ENCODE data around the gene TRMT61A. TPM values are rescaled to one million over a fixed set of nuclear protein-coding genes. Genes with fewer than 3 reads are reported as not detected.

TRMT61A gene
- total and polyA plus RNA-seq, 2 donors (not counting 3 experiments of a cell fraction or from before 2014, with no cell fraction given), result 6.8 to 10.6 TPM

GRCh38 chr14:103581954-103582703 lies 53.1 kb downstream of the TRMT61A start:
- H3K27ac ChIP-seq (ENCODE audit: insufficient read depth, low read depth, low read length), result no peak overlapping the region
- peaks cover 3% of the 10 kb centered on the region for H3K4me1 ChIP-seq (ENCODE audit: control insufficient read depth, extremely low read depth, insufficient read depth, low read length)
- ChIA-PET POLR2A (no interaction called here), CTCF (interaction anchor here (1.5 kb wide), 1 partner anchor 63 kb away, joined by 3 read pairs; no protein-coding TSS in a partner anchor)
- no peaks in the 10 kb centered on the region for H3K9me1 ChIP-seq (replicated peaks; ENCODE audit: control insufficient read depth, extremely low read depth, insufficient read depth, low read length)
- H3K9me3 ChIP-seq (replicated peaks; ENCODE audit: control insufficient read depth, insufficient read depth, low read length), result no peaks in the 10 kb centered on the region
- no peak overlapping the region for H2AFZ ChIP-seq (ENCODE audit: low read depth, low read length)
- peaks cover 12 to 14% of the 10 kb centered on the region in 2 experiments for H3K36me3 ChIP-seq (ENCODE audit: control insufficient read depth in 2 of 2, extremely low read depth in 1 of 2, insufficient read depth in 2 of 2, low read length in 2 of 2)
- peaks cover 16% of the 10 kb centered on the region for H3K79me2 ChIP-seq (ENCODE audit: control insufficient read depth, insufficient read depth, low read length)
- no peaks in the 10 kb centered on the region for H4K20me1 ChIP-seq (replicated peaks; ENCODE audit: control insufficient read depth, extremely low read depth, insufficient read depth, low read length)
- intact Hi-C loops (cut with micrococcal nuclease) (no loop called here), dilution Hi-C loops (cut with MboI; ENCODE audit: extremely low pct_ligation_motif_present, low sequenced_read_pairs) (no loop called here)
- no peak overlapping the region for H3K4me2 ChIP-seq (ENCODE audit: insufficient read depth, low read length)
- no peak overlapping the region for H3K9ac ChIP-seq (replicated peaks; ENCODE audit: extremely low read depth, insufficient read depth, low read length)
- no peaks in the 10 kb centered on the region for H3K27me3 ChIP-seq (ENCODE audit: control insufficient read depth in 2 of 2, insufficient read depth in 2 of 2, low read length in 2 of 2)
- TF ChIP-seq MAX (IDR thresholded peaks at IDR 0.05; ENCODE audit: insufficient read depth, insufficient read length) (no peak), GATA2 (IDR thresholded peaks at IDR 0.05; ENCODE audit: insufficient read depth, insufficient read length, low read depth, low read length) (no peak), JUN (IDR thresholded peaks at IDR 0.05; ENCODE audit: borderline replicate concordance, insufficient read depth, insufficient read length, low read depth) (no peak), FOS (IDR thresholded peaks at IDR 0.05; ENCODE audit: borderline replicate concordance, insufficient read depth, low read length) (no peak), POLR2A (IDR thresholded peaks at IDR 0.05; ENCODE audit: low read depth, low read length) (no peak), POLR2AphosphoS5 (IDR thresholded peaks at IDR 0.05; ENCODE audit: insufficient read depth, low read depth, low read length) (no peak), CTCF (IDR thresholded peaks at IDR 0.05; ENCODE audit: extremely low read depth in 1 of 2, insufficient read depth in 1 of 2, low read depth in 1 of 2, low read length in 2 of 2) (no peak), EZH2 (IDR thresholded peaks at IDR 0.05; ENCODE audit: borderline replicate concordance, low read depth, low read length, severe bottlenecking) (no peak), MYC (IDR thresholded peaks at IDR 0.05; ENCODE audit: low read depth, low read length) (no peak)
- FAIRE-seq (no peak), DNase-seq (ENCODE audit: low read depth, low spot score) (no peak)
- no TSS peak for BruUV-seq (replicated peaks)
- no peak overlapping the region for H3K4me3 ChIP-seq (replicated peaks in 1 of 3; ENCODE audit: insufficient read depth in 1 of 3, low read depth in 1 of 3, low read length in 3 of 3)
